ENCODE results near the gene CDH19. TPM values are rescaled to one million over a fixed set of nuclear protein-coding genes. Genes with fewer than 3 reads are reported as not detected.

CDH19 gene
- total RNA-seq, 1 experiment from 2014 or later, result not detected

- ATAC-seq, result no peak
- H3K4me1 ChIP-seq (ENCODE audit: control insufficient read depth in 1 of 2, insufficient read depth in 2 of 2, low read length in 2 of 2), result no peaks in the 10 kb centered on the region
- DNase-seq (ENCODE audit: low read depth, low spot score), result no peak
- H3K36me3 ChIP-seq (ENCODE audit: control insufficient read depth in 1 of 2, insufficient read depth in 2 of 2, low read length in 2 of 2), result no peaks in the 10 kb centered on the region
- BruUV-seq (replicated peaks), result no TSS peak
- H3K79me2 ChIP-seq (ENCODE audit: insufficient read depth, low read length), result no peaks in the 10 kb centered on the region
- CTCF ChIA-PET, result no interaction called here
- intact Hi-C loops (cut with micrococcal nuclease), result no loop called here
- no peak overlapping the region for H3K9ac ChIP-seq (ENCODE audit: low read length)
- H2AFZ ChIP-seq (ENCODE audit: low read depth, low read length, poor library complexity, severe bottlenecking), result no peak overlapping the region
- TF ChIP-seq, protein P1, sequence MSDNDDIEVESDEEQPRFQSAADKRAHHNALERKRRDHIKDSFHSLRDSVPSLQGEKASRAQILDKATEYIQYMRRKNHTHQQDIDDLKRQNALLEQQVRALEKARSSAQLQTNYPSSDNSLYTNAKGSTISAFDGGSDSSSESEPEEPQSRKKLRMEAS (IDR thresholded peaks at IDR 0.05), result no peak
- TF ChIP-seq, protein P2, sequence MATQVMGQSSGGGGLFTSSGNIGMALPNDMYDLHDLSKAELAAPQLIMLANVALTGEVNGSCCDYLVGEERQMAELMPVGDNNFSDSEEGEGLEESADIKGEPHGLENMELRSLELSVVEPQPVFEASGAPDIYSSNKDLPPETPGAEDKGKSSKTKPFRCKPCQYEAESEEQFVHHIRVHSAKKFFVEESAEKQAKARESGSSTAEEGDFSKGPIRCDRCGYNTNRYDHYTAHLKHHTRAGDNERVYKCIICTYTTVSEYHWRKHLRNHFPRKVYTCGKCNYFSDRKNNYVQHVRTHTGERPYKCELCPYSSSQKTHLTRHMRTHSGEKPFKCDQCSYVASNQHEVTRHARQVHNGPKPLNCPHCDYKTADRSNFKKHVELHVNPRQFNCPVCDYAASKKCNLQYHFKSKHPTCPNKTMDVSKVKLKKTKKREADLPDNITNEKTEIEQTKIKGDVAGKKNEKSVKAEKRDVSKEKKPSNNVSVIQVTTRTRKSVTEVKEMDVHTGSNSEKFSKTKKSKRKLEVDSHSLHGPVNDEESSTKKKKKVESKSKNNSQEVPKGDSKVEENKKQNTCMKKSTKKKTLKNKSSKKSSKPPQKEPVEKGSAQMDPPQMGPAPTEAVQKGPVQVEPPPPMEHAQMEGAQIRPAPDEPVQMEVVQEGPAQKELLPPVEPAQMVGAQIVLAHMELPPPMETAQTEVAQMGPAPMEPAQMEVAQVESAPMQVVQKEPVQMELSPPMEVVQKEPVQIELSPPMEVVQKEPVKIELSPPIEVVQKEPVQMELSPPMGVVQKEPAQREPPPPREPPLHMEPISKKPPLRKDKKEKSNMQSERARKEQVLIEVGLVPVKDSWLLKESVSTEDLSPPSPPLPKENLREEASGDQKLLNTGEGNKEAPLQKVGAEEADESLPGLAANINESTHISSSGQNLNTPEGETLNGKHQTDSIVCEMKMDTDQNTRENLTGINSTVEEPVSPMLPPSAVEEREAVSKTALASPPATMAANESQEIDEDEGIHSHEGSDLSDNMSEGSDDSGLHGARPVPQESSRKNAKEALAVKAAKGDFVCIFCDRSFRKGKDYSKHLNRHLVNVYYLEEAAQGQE (IDR thresholded peaks at IDR 0.05; ENCODE audit: low read depth), result no peak
- TF ChIP-seq YY1 (IDR thresholded peaks at IDR 0.05; ENCODE audit: extremely low read depth, insufficient replicate concordance, low read depth, low read length) (no peak), CBX3 (IDR thresholded peaks at IDR 0.05; ENCODE audit: low read depth) (no peak), EZH2phosphoT487 (IDR thresholded peaks at IDR 0.05; ENCODE audit: borderline replicate concordance) (no peak), SP1 (IDR thresholded peaks at IDR 0.05; ENCODE audit: low read depth) (no peak), EGR1 (IDR thresholded peaks at IDR 0.05; ENCODE audit: low read depth) (no peak), CEBPB (IDR thresholded peaks at IDR 0.05; ENCODE audit: low read depth) (no peak), ZNF274 (IDR thresholded peaks at IDR 0.05; ENCODE audit: low read depth, low read length) (no peak), ATF3 (IDR thresholded peaks at IDR 0.05) (no peak)
- H4K20me1 ChIP-seq (ENCODE audit: insufficient read depth), result no peaks in the 10 kb centered on the region
- RAD21 ChIA-PET (ENCODE audit: low non-redundant PET in 1 of 2, low total read pairs in 2 of 2, uncharacterized antibody in 2 of 2, unreplicated experiment in 2 of 2), result no interaction called here
- POLR2A ChIA-PET, result no interaction called here
- no peak overlapping the region for H3K4me3 ChIP-seq (replicated peaks in 1 of 2; ENCODE audit: low read depth in 1 of 2, low read length in 2 of 2)
- H3K4me2 ChIP-seq (ENCODE audit: low read length), result no peak overlapping the region
- no peaks in the 10 kb centered on the region for H3K9me2 ChIP-seq (ENCODE audit: insufficient read depth)
- H3K27ac ChIP-seq (ENCODE audit: low read depth, low read length), result no peak overlapping the region
- H3K9me3 ChIP-seq (ENCODE audit: control insufficient read depth in 1 of 2, insufficient read depth in 1 of 2, low read depth in 1 of 2, low read length in 2 of 2), result peaks cover 8 to 26% of the 10 kb centered on the region in 2 experiments; a peak in 2 of 4 replicates
- H3K27me3 ChIP-seq (ENCODE audit: insufficient read depth, low read length), result no peaks in the 10 kb centered on the region
Observed at GRCh38 chr18:66495844-66496243, 108.0 kb downstream of the CDH19 start.

Measured in HCT116 (cell line).